GM23338 (cell line): ENCODE results near the gene NBAS. TPM values are rescaled to one million over a fixed set of nuclear protein-coding genes. Genes with fewer than 3 reads are reported as not detected.

ENCODE experiments used
- ATAC-seq: fragments of 200-7000 bp; cut with Tn5 transposase; 3 replicates; pipeline ENCODE4 v1.9.1; 2020
- DNase-seq: peaks from one replicate; pipeline ENCODE4 v3.0.0-alpha.2; 2015; ENCODE audit warnings: low spot score
- H2AFZ ChIP-seq: fragments of 200-600 bp; sonication (generic); 2 replicates; pipeline ENCODE4 v1.8.0; 2016; ENCODE audit warnings: antibody characterized with exemption, mild to moderate bottlenecking, moderate library complexity
- H3F3A ChIP-seq: fragments of 200-600 bp; sonication (generic); replicated peaks from 2 replicates; pipeline ENCODE4 v1.8.0; 2017; ENCODE audit warnings: antibody characterized with exemption, mixed run types, low read depth
- H3K27ac ChIP-seq: fragments of 200-600 bp; sonication (generic); 2 replicates; pipeline ENCODE4 v1.6.1; 2016; ENCODE audit warnings: low read depth
- H3K27me3 ChIP-seq: fragments of 200-600 bp; sonication (generic); 2 replicates; pipeline ENCODE4 v1.8.0; 2016; ENCODE audit warnings: mild to moderate bottlenecking, mixed run types, moderate library complexity; ENCODE audit not compliant: insufficient read depth
- H3K36me3 ChIP-seq: fragments of 200-600 bp; sonication (generic); 2 replicates; pipeline ENCODE4 v1.8.0; 2016; ENCODE audit warnings: mild to moderate bottlenecking; ENCODE audit not compliant: insufficient read depth
- H3K4me1 ChIP-seq: fragments of 200-600 bp; sonication (generic); 2 replicates; pipeline ENCODE4 v1.8.0; 2016; ENCODE audit warnings: mild to moderate bottlenecking, moderate library complexity; ENCODE audit not compliant: insufficient read depth
- H3K4me2 ChIP-seq: fragments of 200-600 bp; sonication (generic); 2 replicates; pipeline ENCODE4 v1.7.1; 2017; ENCODE audit warnings: mixed run types
- H3K4me3 ChIP-seq: fragments of 200-600 bp; sonication (generic); 2 replicates; pipeline ENCODE4 v1.6.1; 2016; ENCODE audit warnings: mixed run types
- H3K79me2 ChIP-seq: fragments of 200-600 bp; sonication (generic); replicated peaks from 2 replicates; pipeline ENCODE4 v1.8.0; 2017; ENCODE audit warnings: mild to moderate bottlenecking; ENCODE audit not compliant: insufficient read depth
- H3K9me2 ChIP-seq: fragments of 200-600 bp; sonication (generic); 2 replicates; pipeline ENCODE4 v1.8.0; 2017; ENCODE audit not compliant: insufficient read depth
- H4K20me1 ChIP-seq: fragments of 200-600 bp; sonication (generic); replicated peaks from 2 replicates; pipeline ENCODE4 v1.8.0; 2017; ENCODE audit warnings: mild to moderate bottlenecking; ENCODE audit not compliant: insufficient read depth
- H3K27ac Mint-ChIP-seq: 2 replicates; pipeline ENCODE4 v1.8.0; 2020; ENCODE audit warnings: inconsistent platforms, mild to moderate bottlenecking, moderate library complexity, mixed read lengths
- H3K27me3 Mint-ChIP-seq: 3 replicates; pipeline ENCODE4 v1.8.0; 2022; ENCODE audit warnings: low read depth, mild to moderate bottlenecking, moderate library complexity, mixed read lengths, inconsistent platforms; ENCODE audit not compliant: insufficient read depth, poor library complexity
- H3K36me3 Mint-ChIP-seq: 3 replicates; pipeline ENCODE4 v1.8.0; 2021; ENCODE audit warnings: low read depth, mild to moderate bottlenecking, inconsistent platforms, moderate library complexity, mixed read lengths
- H3K4me1 Mint-ChIP-seq: 3 replicates; pipeline ENCODE4 v1.8.0; 2020; ENCODE audit warnings: mild to moderate bottlenecking, inconsistent platforms, mixed read lengths
- H3K4me3 Mint-ChIP-seq: 3 replicates; pipeline ENCODE4 v1.8.0; 2021; ENCODE audit warnings: moderate library complexity, mild to moderate bottlenecking, inconsistent platforms, mixed read lengths
- H3K9me3 Mint-ChIP-seq: 3 replicates; pipeline ENCODE4 v1.8.0; 2020; ENCODE audit warnings: moderate library complexity, mild to moderate bottlenecking, inconsistent platforms, mixed read lengths
- CREB1 ChIP-seq: fragments of 250-450 bp; sonication (Bioruptor Pico); IDR thresholded peaks from 2 replicates; pipeline ENCODE4 v1.5.0; 2020; ENCODE audit warnings: low read depth, mild to moderate bottlenecking, moderate library complexity
- EZH2 ChIP-seq: fragments of 200-600 bp; sonication (generic); IDR thresholded peaks from one replicate; pipeline ENCODE4 v1.8.0; 2017; ENCODE audit warnings: antibody characterized with exemption, mild to moderate bottlenecking, low read depth; ENCODE audit not compliant: unreplicated experiment
- EZH2phosphoT487 ChIP-seq: fragments of 200-600 bp; sonication (generic); IDR thresholded peaks from one replicate; pipeline ENCODE4 v1.8.1; 2018; ENCODE audit warnings: antibody characterized with exemption; ENCODE audit not compliant: unreplicated experiment
- JUNB ChIP-seq: IDR thresholded peaks from one replicate; pipeline ENCODE4 v1.6.1; 2016; ENCODE audit warnings: antibody characterized with exemption; ENCODE audit not compliant: unreplicated experiment
- NANOG ChIP-seq: IDR thresholded peaks from 2 replicates; pipeline ENCODE4 v1.6.1; 2016; ENCODE audit warnings: antibody characterized with exemption, borderline replicate concordance
- POLR2AphosphoS5 ChIP-seq: IDR thresholded peaks from 2 replicates; pipeline ENCODE4 v1.6.1; 2016; ENCODE audit warnings: antibody characterized with exemption, low read depth
- STAT1 ChIP-seq: IDR thresholded peaks from one replicate; pipeline ENCODE4 v1.6.1; 2016; ENCODE audit warnings: antibody characterized with exemption; ENCODE audit not compliant: unreplicated experiment
- ZNF114 ChIP-seq: fragments of 250-450 bp; sonication (Bioruptor Pico); IDR thresholded peaks from 2 replicates; pipeline ENCODE4 v1.5.0; 2020; ENCODE audit warnings: mild to moderate bottlenecking, moderate library complexity
- ZNF331 ChIP-seq: fragments of 250-450 bp; sonication (Bioruptor Pico); IDR thresholded peaks from 2 replicates; pipeline ENCODE4 v1.5.0; 2020; ENCODE audit warnings: low read depth, mild to moderate bottlenecking, moderate library complexity
- polyA plus RNA-seq: library from polyadenylated mRNA; unstranded; fragments of >200 nt; fragmentation: Nextera tagmentation; extraction: Ambion mirVana; gene quantifications from 2 replicates; pipeline ENCODE4 v1.2.1, GENCODE V29; 2016
- total RNA-seq: library from RNA; depleted of rRNA; stranded (reverse); fragments of >200 nt; shearing (Covaris generic); gene quantifications from 2 replicates; pipeline ENCODE4 v1.2.3, GENCODE V29; 2014
- TF ChIP-seq, protein P1 (sequence below): fragments of 250-450 bp; sonication (Bioruptor Pico); IDR thresholded peaks from 2 replicates; pipeline ENCODE4 v1.5.0; 2020; ENCODE audit warnings: mild to moderate bottlenecking, moderate library complexity
- TF ChIP-seq, protein P2 (sequence below): IDR thresholded peaks from one replicate; pipeline ENCODE4 v1.6.1; 2018; ENCODE audit warnings: antibody characterized with exemption; ENCODE audit not compliant: unreplicated experiment
- TF ChIP-seq, protein P3 (sequence below): IDR thresholded peaks from 2 replicates; pipeline ENCODE4 v1.6.1; 2016; ENCODE audit warnings: antibody characterized with exemption
- TF ChIP-seq, protein P4 (sequence below), 2 experiments: fragments of 200-600 bp in 1 of 2; sonication (generic) in 1 of 2; conservative IDR thresholded peaks; 2 replicates each; pipeline versions ENCODE4 v1.5.1 to v1.6.1; 2016 to 2017; ENCODE audit warnings: antibody characterized with exemption in 2 of 2, low read depth in 2 of 2, mild to moderate bottlenecking in 2 of 2, moderate library complexity in 1 of 2

The NBAS gene
- total and polyA plus RNA-seq, 2 experiments from 2014 or later = 24.8 to 38.9 TPM

DNA sequence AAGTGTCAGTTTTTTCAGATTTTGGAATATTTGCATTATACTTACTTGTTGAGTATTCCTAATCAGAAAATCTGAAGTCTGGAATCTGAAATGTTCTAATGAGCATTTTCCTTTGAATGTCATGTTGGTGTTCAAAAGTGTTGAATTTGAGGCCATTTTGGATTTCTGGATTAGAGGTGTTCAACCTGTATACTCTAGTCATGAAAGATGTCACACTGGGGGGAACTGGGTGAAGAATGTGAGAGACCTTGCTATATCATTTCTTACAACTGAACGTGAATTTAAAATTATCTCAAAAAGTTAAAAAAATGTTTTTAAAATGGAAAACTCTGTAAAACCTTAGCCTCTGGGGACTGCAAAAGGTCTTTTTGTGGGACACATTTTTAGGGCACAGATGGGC, 384.5 kb downstream of the NBAS start (continued):
- TF ChIP-seq POLR2AphosphoS5 = no peak

DNA sequence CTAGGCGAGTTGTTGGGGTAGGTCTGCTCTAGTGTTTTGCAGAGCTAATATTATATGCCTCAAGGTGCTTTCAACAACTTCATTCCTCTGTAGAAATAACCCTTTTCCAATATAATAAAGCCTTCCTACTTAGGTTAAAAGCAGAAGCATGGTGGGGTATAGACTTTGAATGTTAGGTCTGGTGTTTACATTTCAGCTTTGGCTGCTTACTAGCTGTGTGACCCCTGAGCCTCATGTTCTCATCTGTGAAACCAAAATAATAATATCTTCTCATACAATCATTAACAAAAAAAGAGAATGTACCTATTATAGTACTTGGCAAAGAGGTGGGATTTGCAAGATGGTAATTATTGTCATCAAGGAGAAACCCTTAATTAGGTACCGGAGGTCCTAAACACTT, 386.6 kb downstream of the NBAS start:
- Mint-ChIP-seq H3K4me3 (no peak overlapping the region), H3K27me3 (no peaks in the 10 kb centered on the region), H3K9me3 (no peaks in the 10 kb centered on the region), H3K36me3 (no peaks in the 10 kb centered on the region), H3K27ac (no peak overlapping the region), H3K4me1 (peaks cover 18% of the 10 kb centered on the region)
- peaks cover 5% of the 10 kb centered on the region; the same call in 1 of the 2 replicates for H3F3A ChIP-seq
- H3K79me2 ChIP-seq = no peaks in the 10 kb centered on the region
- no peak overlapping the region for H2AFZ ChIP-seq
- peaks cover 14% of the 10 kb centered on the region for H3K4me1 ChIP-seq
- no peak overlapping the region for H3K4me3 ChIP-seq
- TF ChIP-seq, protein P1, sequence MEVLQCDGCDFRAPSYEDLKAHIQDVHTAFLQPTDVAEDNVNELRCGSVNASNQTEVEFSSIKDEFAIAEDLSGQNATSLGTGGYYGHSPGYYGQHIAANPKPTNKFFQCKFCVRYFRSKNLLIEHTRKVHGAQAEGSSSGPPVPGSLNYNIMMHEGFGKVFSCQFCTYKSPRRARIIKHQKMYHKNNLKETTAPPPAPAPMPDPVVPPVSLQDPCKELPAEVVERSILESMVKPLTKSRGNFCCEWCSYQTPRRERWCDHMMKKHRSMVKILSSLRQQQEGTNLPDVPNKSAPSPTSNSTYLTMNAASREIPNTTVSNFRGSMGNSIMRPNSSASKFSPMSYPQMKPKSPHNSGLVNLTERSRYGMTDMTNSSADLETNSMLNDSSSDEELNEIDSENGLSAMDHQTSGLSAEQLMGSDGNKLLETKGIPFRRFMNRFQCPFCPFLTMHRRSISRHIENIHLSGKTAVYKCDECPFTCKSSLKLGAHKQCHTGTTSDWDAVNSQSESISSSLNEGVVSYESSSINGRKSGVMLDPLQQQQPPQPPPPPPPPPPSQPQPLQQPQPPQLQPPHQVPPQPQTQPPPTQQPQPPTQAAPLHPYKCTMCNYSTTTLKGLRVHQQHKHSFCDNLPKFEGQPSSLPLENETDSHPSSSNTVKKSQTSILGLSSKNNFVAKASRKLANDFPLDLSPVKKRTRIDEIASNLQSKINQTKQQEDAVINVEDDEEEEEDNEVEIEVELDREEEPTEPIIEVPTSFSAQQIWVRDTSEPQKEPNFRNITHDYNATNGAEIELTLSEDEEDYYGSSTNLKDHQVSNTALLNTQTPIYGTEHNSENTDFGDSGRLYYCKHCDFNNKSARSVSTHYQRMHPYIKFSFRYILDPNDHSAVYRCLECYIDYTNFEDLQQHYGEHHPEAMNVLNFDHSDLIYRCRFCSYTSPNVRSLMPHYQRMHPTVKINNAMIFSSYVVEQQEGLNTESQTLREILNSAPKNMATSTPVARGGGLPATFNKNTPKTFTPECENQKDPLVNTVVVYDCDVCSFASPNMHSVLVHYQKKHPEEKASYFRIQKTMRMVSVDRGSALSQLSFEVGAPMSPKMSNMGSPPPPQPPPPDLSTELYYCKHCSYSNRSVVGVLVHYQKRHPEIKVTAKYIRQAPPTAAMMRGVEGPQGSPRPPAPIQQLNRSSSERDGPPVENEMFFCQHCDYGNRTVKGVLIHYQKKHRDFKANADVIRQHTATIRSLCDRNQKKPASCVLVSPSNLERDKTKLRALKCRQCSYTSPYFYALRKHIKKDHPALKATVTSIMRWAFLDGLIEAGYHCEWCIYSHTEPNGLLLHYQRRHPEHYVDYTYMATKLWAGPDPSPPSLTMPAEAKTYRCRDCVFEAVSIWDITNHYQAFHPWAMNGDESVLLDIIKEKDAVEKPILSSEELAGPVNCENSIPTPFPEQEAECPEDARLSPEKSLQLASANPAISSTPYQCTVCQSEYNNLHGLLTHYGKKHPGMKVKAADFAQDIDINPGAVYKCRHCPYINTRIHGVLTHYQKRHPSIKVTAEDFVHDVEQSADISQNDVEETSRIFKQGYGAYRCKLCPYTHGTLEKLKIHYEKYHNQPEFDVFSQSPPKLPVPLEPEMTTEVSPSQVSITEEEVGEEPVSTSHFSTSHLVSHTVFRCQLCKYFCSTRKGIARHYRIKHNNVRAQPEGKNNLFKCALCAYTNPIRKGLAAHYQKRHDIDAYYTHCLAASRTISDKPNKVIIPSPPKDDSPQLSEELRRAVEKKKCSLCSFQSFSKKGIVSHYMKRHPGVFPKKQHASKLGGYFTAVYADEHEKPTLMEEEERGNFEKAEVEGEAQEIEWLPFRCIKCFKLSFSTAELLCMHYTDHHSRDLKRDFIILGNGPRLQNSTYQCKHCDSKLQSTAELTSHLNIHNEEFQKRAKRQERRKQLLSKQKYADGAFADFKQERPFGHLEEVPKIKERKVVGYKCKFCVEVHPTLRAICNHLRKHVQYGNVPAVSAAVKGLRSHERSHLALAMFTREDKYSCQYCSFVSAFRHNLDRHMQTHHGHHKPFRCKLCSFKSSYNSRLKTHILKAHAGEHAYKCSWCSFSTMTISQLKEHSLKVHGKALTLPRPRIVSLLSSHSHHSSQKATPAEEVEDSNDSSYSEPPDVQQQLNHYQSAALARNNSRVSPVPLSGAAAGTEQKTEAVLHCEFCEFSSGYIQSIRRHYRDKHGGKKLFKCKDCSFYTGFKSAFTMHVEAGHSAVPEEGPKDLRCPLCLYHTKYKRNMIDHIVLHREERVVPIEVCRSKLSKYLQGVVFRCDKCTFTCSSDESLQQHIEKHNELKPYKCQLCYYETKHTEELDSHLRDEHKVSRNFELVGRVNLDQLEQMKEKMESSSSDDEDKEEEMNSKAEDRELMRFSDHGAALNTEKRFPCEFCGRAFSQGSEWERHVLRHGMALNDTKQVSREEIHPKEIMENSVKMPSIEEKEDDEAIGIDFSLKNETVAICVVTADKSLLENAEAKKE (CRISPR knock-in tag) = no peak
- TF ChIP-seq, protein P2, sequence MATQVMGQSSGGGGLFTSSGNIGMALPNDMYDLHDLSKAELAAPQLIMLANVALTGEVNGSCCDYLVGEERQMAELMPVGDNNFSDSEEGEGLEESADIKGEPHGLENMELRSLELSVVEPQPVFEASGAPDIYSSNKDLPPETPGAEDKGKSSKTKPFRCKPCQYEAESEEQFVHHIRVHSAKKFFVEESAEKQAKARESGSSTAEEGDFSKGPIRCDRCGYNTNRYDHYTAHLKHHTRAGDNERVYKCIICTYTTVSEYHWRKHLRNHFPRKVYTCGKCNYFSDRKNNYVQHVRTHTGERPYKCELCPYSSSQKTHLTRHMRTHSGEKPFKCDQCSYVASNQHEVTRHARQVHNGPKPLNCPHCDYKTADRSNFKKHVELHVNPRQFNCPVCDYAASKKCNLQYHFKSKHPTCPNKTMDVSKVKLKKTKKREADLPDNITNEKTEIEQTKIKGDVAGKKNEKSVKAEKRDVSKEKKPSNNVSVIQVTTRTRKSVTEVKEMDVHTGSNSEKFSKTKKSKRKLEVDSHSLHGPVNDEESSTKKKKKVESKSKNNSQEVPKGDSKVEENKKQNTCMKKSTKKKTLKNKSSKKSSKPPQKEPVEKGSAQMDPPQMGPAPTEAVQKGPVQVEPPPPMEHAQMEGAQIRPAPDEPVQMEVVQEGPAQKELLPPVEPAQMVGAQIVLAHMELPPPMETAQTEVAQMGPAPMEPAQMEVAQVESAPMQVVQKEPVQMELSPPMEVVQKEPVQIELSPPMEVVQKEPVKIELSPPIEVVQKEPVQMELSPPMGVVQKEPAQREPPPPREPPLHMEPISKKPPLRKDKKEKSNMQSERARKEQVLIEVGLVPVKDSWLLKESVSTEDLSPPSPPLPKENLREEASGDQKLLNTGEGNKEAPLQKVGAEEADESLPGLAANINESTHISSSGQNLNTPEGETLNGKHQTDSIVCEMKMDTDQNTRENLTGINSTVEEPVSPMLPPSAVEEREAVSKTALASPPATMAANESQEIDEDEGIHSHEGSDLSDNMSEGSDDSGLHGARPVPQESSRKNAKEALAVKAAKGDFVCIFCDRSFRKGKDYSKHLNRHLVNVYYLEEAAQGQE = no peak
- TF ChIP-seq ZNF114 (CRISPR knock-in tag) (no peak), JUNB (no peak), ZNF331 (CRISPR knock-in tag) (no peak), CREB1 (CRISPR knock-in tag) (no peak), EZH2phosphoT487 (no peak), NANOG (no peak), EZH2 (no peak), STAT1 (no peak), POLR2AphosphoS5 (no peak)
- TF ChIP-seq, protein P3, sequence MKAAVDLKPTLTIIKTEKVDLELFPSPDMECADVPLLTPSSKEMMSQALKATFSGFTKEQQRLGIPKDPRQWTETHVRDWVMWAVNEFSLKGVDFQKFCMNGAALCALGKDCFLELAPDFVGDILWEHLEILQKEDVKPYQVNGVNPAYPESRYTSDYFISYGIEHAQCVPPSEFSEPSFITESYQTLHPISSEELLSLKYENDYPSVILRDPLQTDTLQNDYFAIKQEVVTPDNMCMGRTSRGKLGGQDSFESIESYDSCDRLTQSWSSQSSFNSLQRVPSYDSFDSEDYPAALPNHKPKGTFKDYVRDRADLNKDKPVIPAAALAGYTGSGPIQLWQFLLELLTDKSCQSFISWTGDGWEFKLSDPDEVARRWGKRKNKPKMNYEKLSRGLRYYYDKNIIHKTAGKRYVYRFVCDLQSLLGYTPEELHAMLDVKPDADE = no peak
- TF ChIP-seq, protein P4, sequence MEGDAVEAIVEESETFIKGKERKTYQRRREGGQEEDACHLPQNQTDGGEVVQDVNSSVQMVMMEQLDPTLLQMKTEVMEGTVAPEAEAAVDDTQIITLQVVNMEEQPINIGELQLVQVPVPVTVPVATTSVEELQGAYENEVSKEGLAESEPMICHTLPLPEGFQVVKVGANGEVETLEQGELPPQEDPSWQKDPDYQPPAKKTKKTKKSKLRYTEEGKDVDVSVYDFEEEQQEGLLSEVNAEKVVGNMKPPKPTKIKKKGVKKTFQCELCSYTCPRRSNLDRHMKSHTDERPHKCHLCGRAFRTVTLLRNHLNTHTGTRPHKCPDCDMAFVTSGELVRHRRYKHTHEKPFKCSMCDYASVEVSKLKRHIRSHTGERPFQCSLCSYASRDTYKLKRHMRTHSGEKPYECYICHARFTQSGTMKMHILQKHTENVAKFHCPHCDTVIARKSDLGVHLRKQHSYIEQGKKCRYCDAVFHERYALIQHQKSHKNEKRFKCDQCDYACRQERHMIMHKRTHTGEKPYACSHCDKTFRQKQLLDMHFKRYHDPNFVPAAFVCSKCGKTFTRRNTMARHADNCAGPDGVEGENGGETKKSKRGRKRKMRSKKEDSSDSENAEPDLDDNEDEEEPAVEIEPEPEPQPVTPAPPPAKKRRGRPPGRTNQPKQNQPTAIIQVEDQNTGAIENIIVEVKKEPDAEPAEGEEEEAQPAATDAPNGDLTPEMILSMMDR (conservative IDR thresholded peaks at IDR 0.05; ENCODE audit: low read depth in 2 of 2) = no peak
- ATAC-seq (no peak), DNase-seq (no peak)
- H3K27ac ChIP-seq = no peak overlapping the region
- H3K36me3 ChIP-seq = no peaks in the 10 kb centered on the region
- no peaks in the 10 kb centered on the region for H3K9me2 ChIP-seq
- no peaks in the 10 kb centered on the region for H3K27me3 ChIP-seq
- H4K20me1 ChIP-seq = no peaks in the 10 kb centered on the region
- no peak overlapping the region for H3K4me2 ChIP-seq
